GM23248 (cell line): ENCODE measurements around the gene PC.

Experiments
- EZH2 ChIP-seq: fragments of 200-600 bp; sonication (generic); IDR thresholded peaks from 2 replicates; pipeline ENCODE4 v1.6.1; 2018; ENCODE audit warnings: antibody characterized with exemption, mild to moderate bottlenecking; ENCODE audit not compliant: insufficient read depth, poor library complexity, severe bottlenecking
- EZH2phosphoT487 ChIP-seq: fragments of 200-600 bp; sonication (generic); IDR thresholded peaks from 2 replicates; pipeline ENCODE4 v1.6.1; 2018; ENCODE audit warnings: antibody characterized with exemption, moderate library complexity, mild to moderate bottlenecking, low read depth; ENCODE audit not compliant: insufficient read depth

GRCh38 chr11:66857927-66858185 is 100.3 kb downstream of the PC start:
- TF ChIP-seq EZH2phosphoT487 (no peak), EZH2 (no peak)
